NCI-H345 treated with DMSO at 0.1 percent for 48 hours (cell line): Measurements from ENCODE around the gene MEP1A.
"Not testable (repeated sequence)": the region's sequence is repeated elsewhere in the genome, so short reads cannot be mapped to it uniquely, and the experiment has no call there.

Experiments used
- DNase-seq: peaks from one replicate; lab custom pipeline; 2025; ENCODE audit not compliant: unreplicated experiment; lab: John Stamatoyannopoulos, UW

MEP1A gene

GRCh38 chr6:46832816-46833215 is 39.6 kb downstream of the MEP1A start:
- no peak for DNase-seq

- DNase-seq: not testable (repeated sequence)
Measured at GRCh38 chr6:46834257-46834916, 41.2 kb downstream of the MEP1A start.

DNA sequence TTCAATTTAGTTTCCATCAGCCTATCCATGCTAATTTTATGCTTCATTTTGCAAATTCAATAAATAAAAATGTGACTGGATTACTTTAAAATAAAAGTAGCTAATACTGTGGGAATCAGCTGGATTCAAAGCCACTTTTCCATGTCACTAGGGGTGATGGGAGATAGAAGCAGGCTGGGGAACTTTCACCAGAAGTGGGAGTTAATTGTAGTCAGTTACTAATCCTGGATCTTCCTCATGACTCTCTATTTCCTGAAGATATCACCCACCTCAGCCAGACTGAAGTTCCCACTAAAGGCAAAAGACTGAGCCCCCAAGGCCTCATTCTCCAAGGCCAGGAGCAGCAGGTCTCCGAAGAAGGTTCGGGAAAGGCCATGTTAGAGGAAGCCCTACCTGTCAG is 41.8 kb downstream of the MEP1A start:
- not testable (repeated sequence) for DNase-seq

- DNase-seq: no peak
Measured at GRCh38 chr6:46838033-46838432, 44.8 kb downstream of the MEP1A start.

GRCh38 chr6:46842252-46842846 is 49.2 kb downstream of the MEP1A start:
- DNase-seq: not testable (repeated sequence)

GRCh38 chr6:46845126-46845525 is 51.9 kb downstream of the MEP1A start:
- DNase-seq: no peak

DNA sequence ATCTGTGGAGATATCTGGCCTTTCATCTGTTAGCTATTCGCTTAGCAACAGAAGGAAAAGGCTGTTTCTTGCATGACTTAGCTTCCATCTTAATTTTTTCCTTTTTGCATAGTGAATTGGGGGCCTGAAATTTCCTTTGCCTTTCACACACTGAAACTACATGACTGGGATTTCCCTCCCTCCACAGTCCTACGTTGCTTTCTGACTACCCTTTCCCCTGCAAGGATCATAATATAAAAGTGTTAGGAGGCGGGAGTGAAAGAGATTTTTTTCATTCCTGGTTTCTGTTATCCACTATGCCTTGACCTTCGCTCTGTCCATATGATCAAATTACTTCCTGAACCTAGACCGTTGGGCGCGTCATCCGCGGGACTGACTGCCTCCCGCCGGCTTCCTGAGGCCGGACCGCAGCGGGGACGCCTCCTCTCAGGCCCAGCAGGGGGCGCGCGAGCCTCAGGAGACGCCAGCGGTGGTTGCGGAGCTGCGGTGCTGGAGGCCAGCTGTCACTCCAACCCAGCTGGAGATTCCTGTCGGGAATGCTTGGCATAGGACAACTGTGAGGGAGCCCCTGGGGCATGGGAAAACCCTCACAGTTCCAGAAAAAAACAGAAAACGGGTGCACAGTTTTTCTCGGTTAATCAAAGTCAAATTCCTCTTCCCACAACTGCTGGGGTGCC is 55.6 kb downstream of the MEP1A start:
- peak; percentile 47 for DNase-seq

DNA sequence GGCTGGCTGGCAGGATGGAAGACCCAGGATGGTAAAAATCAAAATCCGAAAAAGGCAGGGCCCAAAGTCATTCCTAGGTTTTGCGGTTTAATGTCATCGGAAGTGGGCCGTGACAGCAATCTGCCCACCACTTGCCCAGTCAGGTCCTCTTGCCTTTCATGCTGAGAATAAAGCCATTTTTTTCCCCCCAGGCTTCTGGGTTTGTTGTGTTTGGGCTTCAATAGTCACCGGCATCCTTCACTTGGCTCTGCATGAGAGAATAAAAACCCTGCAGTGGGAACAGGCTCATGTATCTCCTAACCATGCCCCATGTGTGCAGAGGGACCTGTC is 56.1 kb downstream of the MEP1A start:
- no peak for DNase-seq

DNA sequence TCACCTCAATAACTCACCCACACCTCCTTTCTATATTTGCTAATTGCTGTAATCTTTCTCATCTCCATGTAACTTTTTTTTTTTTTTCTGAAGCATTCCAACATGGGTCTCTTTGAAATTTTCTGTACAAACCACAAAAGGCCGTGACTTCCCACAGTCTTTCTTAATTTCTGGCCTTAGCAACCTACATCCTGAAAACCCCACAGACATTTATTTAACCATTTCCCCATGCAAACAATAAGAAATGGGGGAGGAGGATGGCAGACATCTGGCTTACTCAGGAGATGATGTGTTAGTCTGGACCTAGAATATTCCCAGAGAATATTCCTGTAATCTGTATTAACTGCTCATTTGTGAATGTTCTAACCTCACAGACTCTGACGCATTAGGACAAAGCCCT is 57.6 kb downstream of the MEP1A start:
- no peak for DNase-seq

DNA sequence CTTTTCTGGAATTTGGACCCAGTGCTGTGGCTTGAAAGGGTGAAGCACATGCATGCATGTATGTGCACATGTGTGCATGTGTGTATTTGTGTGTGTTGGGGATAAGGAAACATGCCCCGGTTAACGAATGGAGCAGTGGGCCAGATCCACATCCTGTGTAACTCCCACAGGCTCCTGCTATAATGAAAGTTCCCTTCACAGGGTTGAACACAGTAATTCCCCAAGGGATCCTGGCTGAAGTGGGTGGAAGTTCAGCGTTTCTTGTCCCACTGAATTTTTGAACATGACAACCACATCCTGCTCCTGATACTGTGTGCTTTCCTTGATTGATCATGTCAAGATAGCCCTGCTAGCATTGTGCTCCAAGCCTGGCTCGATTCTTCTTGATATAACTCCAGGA is 58.4 kb downstream of the MEP1A start:
- not testable (repeated sequence) for DNase-seq

GRCh38 chr6:46855966-46856365 is 62.8 kb downstream of the MEP1A start:
- DNase-seq: not testable (repeated sequence)

DNA sequence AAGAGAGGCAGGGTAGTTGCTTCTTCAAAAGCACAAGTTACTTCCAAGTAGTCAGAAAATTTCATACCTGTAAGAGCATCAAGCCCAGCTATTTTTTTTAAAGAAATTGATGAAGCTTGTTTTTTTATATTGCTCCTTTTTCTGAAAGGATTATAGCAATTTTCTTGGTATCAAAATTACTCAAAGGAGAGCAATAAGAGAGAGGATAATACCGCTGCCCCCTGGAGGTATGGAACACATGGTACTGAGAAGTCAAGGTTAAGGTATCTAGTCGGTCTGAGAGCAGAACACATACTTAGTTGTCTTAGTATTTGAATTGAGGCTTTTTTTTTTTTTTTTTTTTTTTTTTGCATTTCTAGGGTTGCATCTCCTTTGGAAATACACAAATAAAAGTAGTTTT is 69.2 kb downstream of the MEP1A start:
- no peak for DNase-seq

GRCh38 chr6:46863791-46864190 is 70.6 kb downstream of the MEP1A start:
- no peak for DNase-seq

GRCh38 chr6:46865221-46865620 is 72.0 kb downstream of the MEP1A start:
- DNase-seq: no peak

DNA sequence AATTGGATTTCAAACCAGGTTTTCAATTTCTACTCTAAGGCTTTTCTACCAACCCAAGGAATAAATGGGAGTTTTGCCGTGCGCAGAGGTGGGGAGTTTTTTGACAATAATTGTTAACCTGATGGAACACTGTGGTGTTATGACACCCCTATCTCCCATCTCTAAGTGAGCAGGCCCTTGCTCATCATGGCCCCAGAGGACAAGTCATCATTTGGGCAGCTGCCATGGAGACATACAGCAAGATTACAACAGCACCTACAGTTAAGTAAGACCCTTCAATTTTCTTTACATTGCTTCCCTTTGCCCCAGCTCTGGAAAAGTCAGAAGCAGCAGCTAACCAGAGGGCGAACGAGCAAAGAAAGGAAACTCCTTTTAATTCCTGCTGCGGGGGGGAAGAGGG is 74.2 kb downstream of the MEP1A start:
- no peak for DNase-seq

GRCh38 chr6:46876126-46876525 is 82.9 kb downstream of the MEP1A start:
- peak; percentile 59 for DNase-seq

- no peak for DNase-seq
Measured at GRCh38 chr6:46879003-46879402, 85.8 kb downstream of the MEP1A start.

- DNase-seq: peak; percentile 94
Measured at GRCh38 chr6:46882645-46883044, 89.5 kb downstream of the MEP1A start.

GRCh38 chr6:46888031-46888430 is 94.8 kb downstream of the MEP1A start:
- no peak for DNase-seq

- DNase-seq: no peak
Measured at GRCh38 chr6:46888578-46888977, 95.4 kb downstream of the MEP1A start.
